Measurements from ENCODE around the gene KCNE4.

The KCNE4 gene

GRCh38 chr2:223055140-223055539 is 3.1 kb downstream of the KCNE4 start:
- TF ChIP-seq TAF1 (IDR thresholded peaks at IDR 0.05; ENCODE audit: low read depth): no peak
- peak; percentile 63 for TF ChIP-seq TEAD4 (IDR thresholded peaks at IDR 0.05)
- TF ChIP-seq MAX (IDR thresholded peaks at IDR 0.05): no peak; the same call in none of the 2 replicates
- no peak for TF ChIP-seq YY1 (IDR thresholded peaks at IDR 0.05; ENCODE audit: low read depth)
- no peak; the same call in 1 of the 2 replicates for TF ChIP-seq FOXM1 (IDR thresholded peaks at IDR 0.05; ENCODE audit: borderline replicate concordance, low read depth)
- peak; percentile 54; the same call in 1 of the 2 replicates for TF ChIP-seq TCF12 (IDR thresholded peaks at IDR 0.05; ENCODE audit: low read depth)
- TF ChIP-seq EP300 (IDR thresholded peaks at IDR 0.05; ENCODE audit: borderline replicate concordance): peak; percentile 68
- TF ChIP-seq CEBPB (IDR thresholded peaks at IDR 0.05): peak; percentile 78
- peak; percentile 93 for TF ChIP-seq NFIC (IDR thresholded peaks at IDR 0.05)
- TF ChIP-seq EGR1 (IDR thresholded peaks at IDR 0.05): no peak
- TF ChIP-seq USF1 (IDR thresholded peaks at IDR 0.05): no peak

DNA sequence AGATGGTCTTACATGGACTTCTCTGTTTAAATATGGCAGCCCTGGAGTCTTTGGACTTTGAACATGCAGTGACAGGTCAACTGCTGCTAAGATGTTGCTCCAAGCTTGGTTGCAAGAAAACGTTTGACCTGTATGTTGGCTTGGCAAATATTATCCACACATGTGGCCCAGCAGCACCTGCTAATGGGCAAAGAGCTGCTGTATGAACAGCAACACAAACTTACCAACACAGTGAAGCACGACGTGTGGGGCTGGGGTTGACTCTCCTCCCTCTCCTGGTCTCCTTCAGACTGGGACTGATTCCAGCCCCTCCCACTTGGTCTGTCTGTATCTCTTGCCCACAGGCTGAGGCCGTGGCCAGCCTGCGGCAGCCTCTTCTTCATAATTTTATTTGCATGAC is 3.8 kb downstream of the KCNE4 start:
- TF ChIP-seq TAF1 (IDR thresholded peaks at IDR 0.05; ENCODE audit: low read depth): no peak
- TF ChIP-seq NFIC (IDR thresholded peaks at IDR 0.05): no peak
- TF ChIP-seq MAX (IDR thresholded peaks at IDR 0.05): no peak
- no peak for TF ChIP-seq EP300 (IDR thresholded peaks at IDR 0.05; ENCODE audit: borderline replicate concordance)
- TF ChIP-seq RAD21 (IDR thresholded peaks at IDR 0.05; ENCODE audit: low read depth): no peak
- TF ChIP-seq TEAD4 (IDR thresholded peaks at IDR 0.05): no peak
- no peak for TF ChIP-seq CREB1 (IDR thresholded peaks at IDR 0.05; ENCODE audit: low read depth)
- TF ChIP-seq TCF12 (IDR thresholded peaks at IDR 0.05; ENCODE audit: low read depth): no peak
- no peak for TF ChIP-seq REST (IDR thresholded peaks at IDR 0.05; ENCODE audit: low read depth)
- no peak for TF ChIP-seq ZBTB7A (IDR thresholded peaks at IDR 0.05; ENCODE audit: low read depth)
- no peak for TF ChIP-seq FOXM1 (IDR thresholded peaks at IDR 0.05; ENCODE audit: borderline replicate concordance, low read depth)
- no peak for TF ChIP-seq CEBPB (IDR thresholded peaks at IDR 0.05)
- no peak for TF ChIP-seq YY1 (IDR thresholded peaks at IDR 0.05; ENCODE audit: low read depth)
- no peak for TF ChIP-seq EGR1 (IDR thresholded peaks at IDR 0.05)
- no peak for TF ChIP-seq USF1 (IDR thresholded peaks at IDR 0.05)

DNA sequence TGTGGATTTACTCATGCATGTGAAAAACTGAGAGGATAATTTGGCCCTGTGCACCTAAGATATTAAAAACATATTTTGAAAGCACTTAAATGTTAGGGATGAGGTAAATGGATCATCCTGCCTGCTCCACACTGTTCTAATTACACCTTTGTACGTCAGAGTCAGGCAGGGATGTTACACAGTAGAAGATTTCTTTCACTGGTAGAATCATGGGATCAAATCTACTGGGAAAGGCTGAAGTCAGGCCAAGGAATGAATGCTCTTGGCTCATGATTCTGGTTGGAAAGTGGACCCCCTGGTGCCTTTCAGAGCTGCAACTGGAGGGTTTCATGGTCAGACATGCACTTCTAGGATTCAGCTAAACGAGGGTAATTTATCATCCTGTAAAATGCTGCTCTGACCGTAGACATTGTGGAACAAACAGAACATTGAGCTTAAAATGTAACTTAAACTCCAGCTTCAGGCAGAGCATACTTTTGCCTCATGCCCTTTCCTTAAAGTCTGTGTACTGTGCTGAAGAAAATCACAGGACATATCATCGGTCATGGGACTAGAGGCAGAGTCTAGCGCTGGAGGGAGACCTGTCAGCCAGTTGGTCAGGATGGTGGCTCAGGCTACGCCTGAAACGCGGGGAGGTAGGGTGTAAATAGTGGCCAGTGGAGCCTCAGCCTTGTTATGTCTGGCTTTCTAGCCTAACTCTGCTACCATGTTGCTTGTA is 4.9 kb downstream of the KCNE4 start:
- TF ChIP-seq FOXM1 (IDR thresholded peaks at IDR 0.05; ENCODE audit: borderline replicate concordance, low read depth) (no peak), YY1 (IDR thresholded peaks at IDR 0.05; ENCODE audit: low read depth) (no peak), CEBPB (IDR thresholded peaks at IDR 0.05) (no peak), REST (IDR thresholded peaks at IDR 0.05; ENCODE audit: low read depth) (no peak)

DNA sequence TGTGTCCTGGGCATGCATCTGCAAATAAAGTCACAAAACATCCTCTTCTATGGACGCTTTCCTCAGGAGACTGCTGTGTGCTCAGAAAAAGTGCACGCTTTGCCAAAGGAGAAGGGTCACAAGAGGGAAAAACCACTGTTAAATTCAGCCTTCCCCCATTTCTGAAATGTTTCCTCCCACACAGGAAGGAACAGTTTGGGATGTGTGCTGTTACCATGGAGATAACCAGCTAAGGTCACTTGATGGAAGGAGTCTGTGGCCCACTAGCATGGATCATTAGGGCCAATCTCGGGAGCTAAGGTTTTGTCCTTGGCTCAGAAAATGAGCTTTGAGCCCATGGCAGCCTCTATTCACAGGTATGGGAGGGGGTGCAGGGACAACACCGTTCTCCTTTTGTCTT is 5.6 kb downstream of the KCNE4 start:
- TF ChIP-seq ZBTB7A (IDR thresholded peaks at IDR 0.05; ENCODE audit: low read depth): no peak
- no peak for TF ChIP-seq TAF1 (IDR thresholded peaks at IDR 0.05; ENCODE audit: low read depth)
- no peak for TF ChIP-seq CREB1 (IDR thresholded peaks at IDR 0.05; ENCODE audit: low read depth)
- no peak for TF ChIP-seq EP300 (IDR thresholded peaks at IDR 0.05; ENCODE audit: borderline replicate concordance)
- no peak for TF ChIP-seq TCF12 (IDR thresholded peaks at IDR 0.05; ENCODE audit: low read depth)
- no peak for TF ChIP-seq RAD21 (IDR thresholded peaks at IDR 0.05; ENCODE audit: low read depth)

GRCh38 chr2:223058952-223059716 is 7.1 kb downstream of the KCNE4 start:
- TF ChIP-seq USF1 (IDR thresholded peaks at IDR 0.05) (peak; percentile 24; the same call in 1 of the 2 replicates), NFIC (IDR thresholded peaks at IDR 0.05) (peak; percentile 31; the same call in 1 of the 2 replicates), TEAD4 (IDR thresholded peaks at IDR 0.05) (no peak), TCF12 (IDR thresholded peaks at IDR 0.05; ENCODE audit: low read depth) (0 out of 2 replicates have a peak, but pooled peaks have one; percentile 11)

All from Ishikawa (cell line).